Measurements from ENCODE around the gene ADPRHL1. TPM values are rescaled to one million over a fixed set of nuclear protein-coding genes. Genes with fewer than 3 reads are reported as not detected.

ADPRHL1 gene
- total and polyA plus RNA-seq, 2 donors (not counting 3 experiments of a cell fraction or from before 2014, with no cell fraction given): 0.52 to 0.97 TPM

- no peaks in the 10 kb centered on the region for H3K9me3 ChIP-seq (replicated peaks; ENCODE audit: control insufficient read depth, insufficient read depth, low read length)
- no peak overlapping the region for H2AFZ ChIP-seq (ENCODE audit: low read depth, low read length)
- CTCF ChIA-PET: no interaction called here
- no peak for DNase-seq (ENCODE audit: low read depth, low spot score)
- H3K4me1 ChIP-seq (ENCODE audit: control insufficient read depth, extremely low read depth, insufficient read depth, low read length): no peaks in the 10 kb centered on the region
- no peak for FAIRE-seq
- H3K36me3 ChIP-seq (ENCODE audit: control insufficient read depth in 2 of 2, extremely low read depth in 1 of 2, insufficient read depth in 2 of 2, low read length in 2 of 2): no peaks in the 10 kb centered on the region
- no peaks in the 10 kb centered on the region for H3K79me2 ChIP-seq (ENCODE audit: control insufficient read depth, insufficient read depth, low read length)
- no peaks in the 10 kb centered on the region for H3K27me3 ChIP-seq (ENCODE audit: control insufficient read depth in 2 of 2, insufficient read depth in 2 of 2, low read length in 2 of 2)
- no peaks in the 10 kb centered on the region for H3K9me1 ChIP-seq (replicated peaks; ENCODE audit: control insufficient read depth, extremely low read depth, insufficient read depth, low read length)
- dilution Hi-C loops (cut with MboI; ENCODE audit: extremely low pct_ligation_motif_present, low sequenced_read_pairs) (no loop called here), intact Hi-C loops (cut with micrococcal nuclease) (no loop called here)
- H3K4me2 ChIP-seq (ENCODE audit: insufficient read depth, low read length): no peak overlapping the region
- no TSS peak for BruUV-seq (replicated peaks)
- H4K20me1 ChIP-seq (replicated peaks; ENCODE audit: control insufficient read depth, extremely low read depth, insufficient read depth, low read length): no peaks in the 10 kb centered on the region
- TF ChIP-seq POLR2A (IDR thresholded peaks at IDR 0.05; ENCODE audit: low read depth, low read length) (no peak), GATA2 (IDR thresholded peaks at IDR 0.05; ENCODE audit: insufficient read depth, insufficient read length, low read depth, low read length) (no peak), MYC (IDR thresholded peaks at IDR 0.05; ENCODE audit: low read depth, low read length) (no peak), POLR2AphosphoS5 (IDR thresholded peaks at IDR 0.05; ENCODE audit: insufficient read depth, low read depth, low read length) (no peak), MAX (IDR thresholded peaks at IDR 0.05; ENCODE audit: insufficient read depth, insufficient read length) (no peak), CTCF (IDR thresholded peaks at IDR 0.05; ENCODE audit: extremely low read depth in 1 of 2, insufficient read depth in 1 of 2, low read depth in 1 of 2, low read length in 2 of 2) (no peak), JUN (IDR thresholded peaks at IDR 0.05; ENCODE audit: borderline replicate concordance, insufficient read depth, insufficient read length, low read depth) (no peak)
- H3K9ac ChIP-seq (replicated peaks; ENCODE audit: extremely low read depth, insufficient read depth, low read length): no peak overlapping the region
- POLR2A ChIA-PET: no interaction called here
- no peak overlapping the region for H3K4me3 ChIP-seq (replicated peaks in 1 of 3; ENCODE audit: insufficient read depth in 1 of 3, low read depth in 1 of 3, low read length in 3 of 3)
- no peak overlapping the region for H3K27ac ChIP-seq (ENCODE audit: insufficient read depth, low read depth, low read length)
These were observed 37.5 kb downstream of the ADPRHL1 start for GRCh38 chr13:113415825-113416224.

Data from endothelial cell of umbilical vein (primary cell).